NCI-H1930 (cell line): Measurements from ENCODE around the gene SHISAL2B.
"Not testable (repeated sequence)": the region's sequence is repeated elsewhere in the genome, so short reads cannot be mapped to it uniquely, and the experiment has no call there.

Experiments used
- DNase-seq, 2 experiments: peaks; one replicate each; lab custom pipeline; 2025; lab: John Stamatoyannopoulos, UW

Gene SHISAL2B

GRCh38 chr5:64700765-64701164 lies 10.5 kb downstream of the SHISAL2B start:
- no peak for DNase-seq

- DNase-seq: not testable (repeated sequence)
Observed at GRCh38 chr5:64706074-64706473, 15.8 kb downstream of the SHISAL2B start.

- DNase-seq: no peak
Observed at GRCh38 chr5:64707191-64707590, 16.9 kb downstream of the SHISAL2B start.

- DNase-seq: not testable (repeated sequence)
Observed at GRCh38 chr5:64714495-64714894, 24.2 kb downstream of the SHISAL2B start.

- DNase-seq: no peak
Observed at GRCh38 chr5:64722588-64722987, 32.3 kb downstream of the SHISAL2B start.

- no peak for DNase-seq
Observed at GRCh38 chr5:64727150-64727549, 36.8 kb downstream of the SHISAL2B start.

GRCh38 chr5:64742411-64742810 lies 52.1 kb downstream of the SHISAL2B start:
- DNase-seq: no peak

- no peak for DNase-seq
Observed at GRCh38 chr5:64742821-64743220, 52.5 kb downstream of the SHISAL2B start.

- DNase-seq: no peak
Observed at GRCh38 chr5:64744914-64745313, 54.6 kb downstream of the SHISAL2B start.

- no peak for DNase-seq
Observed at GRCh38 chr5:64746446-64746845, 56.1 kb downstream of the SHISAL2B start.

GRCh38 chr5:64749385-64749784 lies 59.1 kb downstream of the SHISAL2B start:
- DNase-seq: no peak

GRCh38 chr5:64754066-64754465 lies 63.8 kb downstream of the SHISAL2B start:
- no peak for DNase-seq

- no peak for DNase-seq
Observed at GRCh38 chr5:64758901-64759300, 68.6 kb downstream of the SHISAL2B start.

GRCh38 chr5:64759960-64760660 lies 69.8 kb downstream of the SHISAL2B start:
- DNase-seq: no peak

GRCh38 chr5:64763948-64764503 lies 73.7 kb downstream of the SHISAL2B start:
- DNase-seq: no peak

GRCh38 chr5:64765804-64766504 lies 75.7 kb downstream of the SHISAL2B start:
- DNase-seq: no peak

GRCh38 chr5:64766941-64767340 lies 76.6 kb downstream of the SHISAL2B start:
- no peak for DNase-seq
